Adrenal gland (tissue), 19 donors: ENCODE data around the gene RGS9BP. TPM values are rescaled to one million over a fixed set of nuclear protein-coding genes. Genes with fewer than 3 reads are reported as not detected.

Experiments
- DNase-seq, 7 donors: peaks; one replicate each; pipeline ENCODE4 v3.0.0-alpha.2; 2019 to 2020
- H3K27ac ChIP-seq, 5 donors: fragments of 200-600 bp; sonication (generic) in 4 of 5; 1 replicate in 3 of 5; 2 replicates in 2 of 5; pipeline versions ENCODE4 v1.5.1 to v1.8.0; 2016 to 2020; ENCODE audit warnings: mild to moderate bottlenecking in 1 of 5
- H3K27me3 ChIP-seq: fragments of 200-600 bp; 2 replicates; pipeline ENCODE4 v1.8.0; 2021
- H3K36me3 ChIP-seq, 2 donors: fragments of 200-600 bp; replicated peaks in 1 of 2; 1 replicate in 1 of 2; 2 replicates in 1 of 2; pipeline versions ENCODE4 v1.5.1 to v1.8.0; 2018 to 2022
- H3K4me1 ChIP-seq, 2 donors: fragments of 200-600 bp; replicated peaks in 1 of 2; 1 replicate in 1 of 2; 2 replicates in 1 of 2; pipeline versions ENCODE4 v1.5.1 to v1.8.0; 2018 to 2021
- H3K4me3 ChIP-seq, 4 donors: fragments of 200-600 bp; sonication (generic) in 3 of 4; one replicate each; pipeline ENCODE4 v1.5.1; 2016 to 2018
- H3K9me3 ChIP-seq, 3 donors: fragments of 200-600 bp; sonication (generic) in 1 of 3; replicated peaks in 1 of 3; 1 replicate in 2 of 3; 2 replicates in 1 of 3; pipeline versions ENCODE4 v1.5.1 to v1.8.0; 2016 to 2021
- POLR2A ChIP-seq, 2 donors: fragments of 450-650 bp; IDR thresholded peaks; one replicate each; pipeline ENCODE4 v1.6.1; 2017; ENCODE audit warnings: antibody characterized with exemption in 2 of 2, mild to moderate bottlenecking in 2 of 2, moderate library complexity in 1 of 2
- WGBS, 4 donors: extraction: QIAGEN DNeasy Blood & Tissue Kit in 2 of 4; methylation state at CpG; one replicate each; pipeline versions ENCODE4 v1.1.5 to v1.1.7; 2013 to 2017; 5-methylcytosine and 5-hydroxymethylcytosine counted together
- intact Hi-C, 2 donors: fragments of 100-400 bp; cut with DNase I; formaldehyde crosslinking; loops; one replicate each; pipeline versions ENCODE4 v1.14.1 to v1.15.0; 2022 to 2023
- long read RNA-seq, 10 donors: library from polyadenylated mRNA in 3 of 10; unstranded in 2 of 10; stranded (forward) in 1 of 10; transcript quantifications; one replicate each; pipeline ENCODE4 v2.0.0 and lab custom pipeline, GENCODE V29; 2021 to 2026
- polyA plus RNA-seq, 3 donors: library from polyadenylated mRNA; stranded (reverse); fragments of 200-250 nt in 2 of 3; fragments of 350-450 nt in 1 of 3; fragmentation: Illumina TruSeq in 1 of 3; extraction: RNeasy Lipid Tissue Mini Kit (QIAGEN cat#74804) in 1 of 3; gene quantifications; one replicate each; pipeline ENCODE4 v1.2.3, GENCODE V29; 2013 to 2014
- total RNA-seq, 9 donors: library from RNA; depleted of rRNA in 4 of 9; stranded (reverse); fragments of >200 nt in 4 of 9; fragments of 120-200 nt in 1 of 9; fragmentation: NEBNext Ultra II Directional in 1 of 9; extraction: Animal tissue kit (Norgen Biotek cat#: 25700) in 1 of 9; gene quantifications; one replicate each; pipeline versions ENCODE4 v1.1.0 to v1.2.4, GENCODE V29; 2013 to 2023
- TF ChIP-seq, protein P1 (sequence below), 6 experiments: fragments of 450-650 bp in 4 of 6; fragments of 200-600 bp in 2 of 6; sonication (generic) in 1 of 6; IDR thresholded peaks; 1 replicate in 5 of 6; 2 replicates in 1 of 6; pipeline versions ENCODE4 v1.5.1 to v1.8.0; 2016 to 2021; ENCODE audit warnings: antibody characterized with exemption in 6 of 6, mild to moderate bottlenecking in 2 of 6, moderate library complexity in 1 of 6
- donor health status: healthy with polysubstance abuse.
- donor health status: Bipolar disorder and iron deficiency.
- donor health status: DM: yes; HTN: yes; CAD: no.
- donor health status: DM: no; HTN: no; CAD: no.
- donor health status: DM: no; HTN: no; CAD: no.
- donor health status: DM: yes; HTN: yes; CAD: no.

Gene RGS9BP
- total RNA-seq (1 to 10 TPM in 4 of 9 donors, under 1 TPM in 5; 0.25 to 2.3 (median 0.84) TPM), polyA plus RNA-seq (under 1 TPM; 0.10 to 0.37 (median 0.24) TPM)
- long read RNA-seq, donor 1: 0 reads
- long read RNA-seq, donor 2, partial matches to known transcripts: 0 of 1 reads
- long read RNA-seq, donor 2, other reads (novel, unspliced or antisense): 0 of 1 reads
- long read RNA-seq, donor 3: 0 reads
- long read RNA-seq, donor 4: 0 reads
- long read RNA-seq, donor 5, partial matches to known transcripts: 0 of 2 reads
- long read RNA-seq, donor 5, other reads (novel, unspliced or antisense): 0 of 2 reads
- long read RNA-seq, donor 6: 0 reads
- long read RNA-seq, donor 7: 0 reads
- long read RNA-seq, donor 8: 0 reads
- long read RNA-seq, donor 9, partial matches to known transcripts: 0 of 1 reads
- long read RNA-seq, donor 9, other reads (novel, unspliced or antisense): 0 of 1 reads
- long read RNA-seq, donor 10: 0 reads

GRCh38 chr19:32675720-32676185 lies at the start of gene RGS9BP:
RGS9BP (plus strand) TSS chr19:32675848; CDS start chr19:32676264, 416 bp downstream.
- Histone ChIP-seq H3K27ac (peak within 1 kb of the TSS in 4 of 5 donors; percentile 61 to 92 (median 76)), H3K27me3 (peaks cover 6% of the 10 kb centered on the region), H3K9me3 (no peaks in the 10 kb centered on the region), H3K36me3 (no peaks in the 10 kb centered on the region), H3K4me1 (peaks cover 11 to 26% of the 10 kb centered on the region in 2 donors), H3K4me3 (peak within 1 kb of the TSS; percentile 54 to 98 (median 86))
- TF ChIP-seq, protein P1, sequence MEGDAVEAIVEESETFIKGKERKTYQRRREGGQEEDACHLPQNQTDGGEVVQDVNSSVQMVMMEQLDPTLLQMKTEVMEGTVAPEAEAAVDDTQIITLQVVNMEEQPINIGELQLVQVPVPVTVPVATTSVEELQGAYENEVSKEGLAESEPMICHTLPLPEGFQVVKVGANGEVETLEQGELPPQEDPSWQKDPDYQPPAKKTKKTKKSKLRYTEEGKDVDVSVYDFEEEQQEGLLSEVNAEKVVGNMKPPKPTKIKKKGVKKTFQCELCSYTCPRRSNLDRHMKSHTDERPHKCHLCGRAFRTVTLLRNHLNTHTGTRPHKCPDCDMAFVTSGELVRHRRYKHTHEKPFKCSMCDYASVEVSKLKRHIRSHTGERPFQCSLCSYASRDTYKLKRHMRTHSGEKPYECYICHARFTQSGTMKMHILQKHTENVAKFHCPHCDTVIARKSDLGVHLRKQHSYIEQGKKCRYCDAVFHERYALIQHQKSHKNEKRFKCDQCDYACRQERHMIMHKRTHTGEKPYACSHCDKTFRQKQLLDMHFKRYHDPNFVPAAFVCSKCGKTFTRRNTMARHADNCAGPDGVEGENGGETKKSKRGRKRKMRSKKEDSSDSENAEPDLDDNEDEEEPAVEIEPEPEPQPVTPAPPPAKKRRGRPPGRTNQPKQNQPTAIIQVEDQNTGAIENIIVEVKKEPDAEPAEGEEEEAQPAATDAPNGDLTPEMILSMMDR (IDR thresholded peaks at IDR 0.05): no peak
- no peak for TF ChIP-seq POLR2A (IDR thresholded peaks at IDR 0.05)
- 0 to 5% (median 2%) methylated on average over 5 to 53 of the region's 53 CpGs for WGBS, 4 donors
- peak; percentile 85 to 90 (median 88) for DNase-seq
- intact Hi-C loops: no loop called here

DNA sequence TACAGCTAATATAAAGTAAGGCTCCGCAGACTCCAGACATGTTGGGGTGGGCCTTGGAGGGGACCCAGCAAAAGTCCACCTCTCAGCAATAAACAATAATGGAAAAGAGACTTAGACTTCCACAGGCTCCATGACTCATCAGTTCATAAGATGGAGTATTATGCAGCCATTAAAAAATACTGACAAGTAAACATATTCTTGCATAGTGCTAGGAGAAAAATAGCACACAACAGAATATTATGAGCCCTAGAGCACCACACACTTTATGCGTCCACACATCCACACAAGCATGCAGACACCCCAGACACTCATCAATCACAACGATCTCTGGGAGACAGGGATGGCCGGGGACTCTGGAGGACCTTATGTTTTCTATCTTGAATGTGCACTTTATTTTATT lies 48.7 kb upstream of the RGS9BP start:
- Histone ChIP-seq H3K9me3 (no peaks in the 10 kb centered on the region), H3K27me3 (no peaks in the 10 kb centered on the region), H3K36me3 (peaks cover 0 to 51% of the 10 kb centered on the region in 2 donors), H3K27ac (no peak overlapping the region), H3K4me1 (no peaks in the 10 kb centered on the region), H3K4me3 (no peak overlapping the region)
- no peak for DNase-seq
- intact Hi-C loops: no loop called here
- WGBS, 4 donors: 95 to 97% (median 96%) methylated on average over 4 of the region's 4 CpGs
- TF ChIP-seq, protein P1 (IDR thresholded peaks at IDR 0.05): no peak
- TF ChIP-seq POLR2A (IDR thresholded peaks at IDR 0.05): no peak

GRCh38 chr19:32627714-32628270 lies 47.9 kb upstream of the RGS9BP start:
- Histone ChIP-seq H3K27ac (peak overlapping the region in 1 of 5 donors; percentile 26), H3K9me3 (no peaks in the 10 kb centered on the region), H3K27me3 (no peaks in the 10 kb centered on the region), H3K4me3 (no peak overlapping the region), H3K36me3 (peaks cover 0 to 46% of the 10 kb centered on the region in 2 donors), H3K4me1 (no peaks in the 10 kb centered on the region)
- TF ChIP-seq POLR2A (IDR thresholded peaks at IDR 0.05): no peak
- TF ChIP-seq, protein P1 (IDR thresholded peaks at IDR 0.05): no peak
- intact Hi-C loops: no loop called here
- DNase-seq: no peak
- WGBS, 4 donors: 82 to 92% (median 89%) methylated on average over 9 to 15 of the region's 15 CpGs

GRCh38 chr19:32630338-32630737 lies 45.3 kb upstream of the RGS9BP start:
- Histone ChIP-seq H3K4me3 (no peak overlapping the region), H3K27ac (no peak overlapping the region), H3K27me3 (no peaks in the 10 kb centered on the region), H3K4me1 (no peaks in the 10 kb centered on the region), H3K9me3 (no peaks in the 10 kb centered on the region), H3K36me3 (peaks cover 0 to 29% of the 10 kb centered on the region in 2 donors)
- intact Hi-C loops: no loop called here
- 86 to 93% (median 89%) methylated on average over 13 to 14 of the region's 14 CpGs for WGBS, 4 donors
- no peak for DNase-seq
- no peak for TF ChIP-seq POLR2A (IDR thresholded peaks at IDR 0.05)
- TF ChIP-seq, protein P1 (IDR thresholded peaks at IDR 0.05): no peak
